Measurements from ENCODE around the gene HSCB.
A peak's percentile ranks its signal among the peaks of the same experiment; 100 is the strongest.
"Not testable (repeated sequence)": the region's sequence is repeated elsewhere in the genome, so short reads cannot be mapped to it uniquely, and the experiment has no call there.

The HSCB gene

GRCh38 chr22:28736301-28737155, 5.3 kb upstream of the HSCB start:
- intact Hi-C loops (cut with DNase I): no loop called here
- no peak for DNase-seq

GRCh38 chr22:28737701-28738100, 4.1 kb upstream of the HSCB start:
- no peak for DNase-seq
- intact Hi-C loops (cut with DNase I): no loop called here

- DNase-seq; intact Hi-C loops (cut with DNase I): not testable (repeated sequence)
Observed at GRCh38 chr22:28738876-28739275, 3.0 kb upstream of the HSCB start.

- DNase-seq: no peak
- intact Hi-C loops (cut with DNase I): no loop called here
Observed at GRCh38 chr22:28741200-28741784, 547 bp upstream of the HSCB start.

- DNase-seq: peak in 3 of 42 donors; percentile 79 to 88 (median 83)
- intact Hi-C loops (cut with DNase I): no loop called here
Observed at GRCh38 chr22:28742562-28742962, 723 bp downstream of the HSCB start.

- intact Hi-C loops (cut with DNase I): no loop called here
- DNase-seq: no peak
Observed at GRCh38 chr22:28743852-28744251, 2.0 kb downstream of the HSCB start.

GRCh38 chr22:28750471-28750881, 8.6 kb downstream of the HSCB start:
- intact Hi-C loops (cut with DNase I): no loop called here

GRCh38 chr22:28754512-28754911, 12.7 kb downstream of the HSCB start:
- DNase-seq; intact Hi-C loops (cut with DNase I): not testable (repeated sequence)

More at GRCh38 chr22:28750471-28750881, 8.6 kb downstream of the HSCB start:
- DNase-seq: no peak

GRCh38 chr22:28759861-28760560, 18.2 kb downstream of the HSCB start:
- intact Hi-C loops (cut with DNase I): no loop called here
- peak in 27 of 42 donors; percentile 8 to 69 (median 40) for DNase-seq

GRCh38 chr22:28761449-28761755, 19.6 kb downstream of the HSCB start:
- intact Hi-C loops (cut with DNase I): no loop called here
- DNase-seq: no peak

- DNase-seq; intact Hi-C loops (cut with DNase I): not testable (repeated sequence)
Observed at GRCh38 chr22:28762000-28762399, 20.2 kb downstream of the HSCB start.

GRCh38 chr22:28766628-28767027, 24.8 kb downstream of the HSCB start:
- DNase-seq: no peak

GRCh38 chr22:28768701-28769393, 27.0 kb downstream of the HSCB start:
- intact Hi-C loops (cut with DNase I): no loop called here
- no peak for DNase-seq

More at GRCh38 chr22:28766628-28767027, 24.8 kb downstream of the HSCB start:
- intact Hi-C loops (cut with DNase I): no loop called here

- intact Hi-C loops (cut with DNase I): no loop called here
- no peak for DNase-seq
Observed at GRCh38 chr22:28769394-28770085, 27.7 kb downstream of the HSCB start.

- DNase-seq: no peak
- intact Hi-C loops (cut with DNase I): no loop called here
Observed at GRCh38 chr22:28771195-28771791, 29.5 kb downstream of the HSCB start.

GRCh38 chr22:28772633-28773460, 31.0 kb downstream of the HSCB start, which contains the start of gene CCDC117:
Gene CCDC117, plus strand, starts transcription at chr22:28772695. Its CDS starts 155 bp downstream, at chr22:28772850.
- intact Hi-C loops (cut with DNase I): no loop called here
- peak; percentile 95 to 99 (median 97) for DNase-seq

GRCh38 chr22:28773461-28773867, 31.6 kb downstream of the HSCB start:
- no peak for DNase-seq
- intact Hi-C loops (cut with DNase I): no loop called here

- intact Hi-C loops (cut with DNase I): no loop called here
- DNase-seq: no peak
Observed at GRCh38 chr22:28774378-28774777, 32.5 kb downstream of the HSCB start.

Measured in head of caudate nucleus (tissue), 42 donors.